IMR-90 (cell line): Measurements from ENCODE around the gene CPTP.
A peak's percentile ranks its signal among the peaks of the same experiment; 100 is the strongest.

Source experiments
- BHLHE40 ChIP-seq: fragments of 150-350 bp; IDR thresholded peaks from 2 replicates; pipeline ENCODE4 v1.6.1; 2016; ENCODE audit warnings: mild to moderate bottlenecking, low read depth, low read length
- CEBPB ChIP-seq: IDR thresholded peaks from 2 replicates; pipeline ENCODE4 v1.6.1; 2012; ENCODE audit warnings: low read depth, low read length, improper control_type of control experiment
- CHD1 ChIP-seq: IDR thresholded peaks from 2 replicates; pipeline ENCODE4 v1.6.1; 2012; ENCODE audit warnings: low read depth, low read length, improper control_type of control experiment
- CTCF ChIP-seq: conservative IDR thresholded peaks from 2 replicates; pipeline ENCODE4 v1.5.1; 2012; ENCODE audit warnings: mild to moderate bottlenecking, low read depth, low read length, improper control_type of control experiment
- MAFK ChIP-seq: IDR thresholded peaks from 2 replicates; pipeline ENCODE4 v1.6.1; 2012; ENCODE audit warnings: low read depth, low read length, improper control_type of control experiment
- MAZ ChIP-seq: IDR thresholded peaks from 2 replicates; pipeline ENCODE4 v1.6.1; 2012; ENCODE audit warnings: low read depth, mild to moderate bottlenecking, low read length, improper control_type of control experiment, moderate library complexity, borderline replicate concordance
- POLR2A ChIP-seq: IDR thresholded peaks from 2 replicates; pipeline ENCODE4 v1.6.1; 2012; ENCODE audit warnings: mild to moderate bottlenecking, low read depth, low read length
- RAD21 ChIP-seq: IDR thresholded peaks from 2 replicates; pipeline ENCODE4 v1.6.1; 2012; ENCODE audit warnings: low read length, improper control_type of control experiment
- RCOR1 ChIP-seq: IDR thresholded peaks from 2 replicates; pipeline ENCODE4 v1.6.1; 2012; ENCODE audit warnings: mild to moderate bottlenecking, low read length, improper control_type of control experiment; ENCODE audit not compliant: insufficient replicate concordance
- RFX5 ChIP-seq: IDR thresholded peaks from 2 replicates; pipeline ENCODE4 v1.8.0; 2012; ENCODE audit warnings: low read depth, mild to moderate bottlenecking, low read length, moderate library complexity
- SMC3 ChIP-seq: fragments of 150-350 bp; IDR thresholded peaks from 2 replicates; pipeline ENCODE4 v1.6.1; 2016; ENCODE audit warnings: low read depth, mild to moderate bottlenecking, antibody characterized with exemption, low read length, moderate library complexity
- USF2 ChIP-seq: fragments of 150-350 bp; IDR thresholded peaks from 2 replicates; pipeline ENCODE4 v1.6.1; 2017; ENCODE audit warnings: mild to moderate bottlenecking, antibody characterized with exemption, low read length, low read depth
- TF ChIP-seq, protein P1 (sequence below): fragments of 150-350 bp; IDR thresholded peaks from 2 replicates; pipeline ENCODE4 v1.6.1; 2016; ENCODE audit warnings: low read depth, mild to moderate bottlenecking, low read length, moderate library complexity, borderline replicate concordance

DNA sequence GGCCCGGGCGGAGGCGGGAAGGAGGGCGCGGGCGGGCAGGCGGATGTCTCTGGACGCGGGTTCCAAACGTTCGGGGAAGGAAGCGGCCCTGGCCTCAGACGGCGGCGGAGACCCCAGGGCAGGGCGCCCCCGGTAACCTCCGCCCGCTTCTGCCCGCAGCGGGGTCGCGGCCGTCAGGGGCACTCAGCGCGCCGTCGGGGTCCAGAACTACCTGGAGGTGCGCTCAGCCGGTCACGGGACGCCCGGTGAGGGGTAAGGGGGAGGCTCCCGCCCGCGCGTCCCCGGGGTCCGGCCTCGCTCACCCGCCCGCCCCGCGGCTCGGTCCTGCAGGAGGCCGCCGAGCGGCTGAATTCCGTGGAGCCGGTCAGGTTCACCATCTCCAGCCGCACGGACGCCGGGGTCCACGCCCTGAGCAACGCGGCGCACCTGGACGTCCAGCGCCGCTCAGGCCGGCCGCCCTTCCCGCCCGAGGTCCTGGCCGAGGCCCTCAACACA, 15.8 kb upstream of the CPTP start:
- no peak for TF ChIP-seq CTCF
- TF ChIP-seq BHLHE40, result no peak
- TF ChIP-seq MAZ, result no peak
- TF ChIP-seq RFX5, result no peak
- no peak for TF ChIP-seq RAD21
- peak; percentile 19; the same call in 1 of the 2 replicates for TF ChIP-seq POLR2A
- TF ChIP-seq CEBPB, result no peak
- no peak for TF ChIP-seq RCOR1
- TF ChIP-seq MAFK, result no peak
- no peak for TF ChIP-seq CHD1
- no peak for TF ChIP-seq USF2
- no peak for TF ChIP-seq SMC3
- TF ChIP-seq, protein P1, sequence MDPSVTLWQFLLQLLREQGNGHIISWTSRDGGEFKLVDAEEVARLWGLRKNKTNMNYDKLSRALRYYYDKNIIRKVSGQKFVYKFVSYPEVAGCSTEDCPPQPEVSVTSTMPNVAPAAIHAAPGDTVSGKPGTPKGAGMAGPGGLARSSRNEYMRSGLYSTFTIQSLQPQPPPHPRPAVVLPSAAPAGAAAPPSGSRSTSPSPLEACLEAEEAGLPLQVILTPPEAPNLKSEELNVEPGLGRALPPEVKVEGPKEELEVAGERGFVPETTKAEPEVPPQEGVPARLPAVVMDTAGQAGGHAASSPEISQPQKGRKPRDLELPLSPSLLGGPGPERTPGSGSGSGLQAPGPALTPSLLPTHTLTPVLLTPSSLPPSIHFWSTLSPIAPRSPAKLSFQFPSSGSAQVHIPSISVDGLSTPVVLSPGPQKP, result no peak
